DMS53 (cell line): ENCODE measurements around the gene ANKMY1.
"Not testable (repeated sequence)": the region's sequence is repeated elsewhere in the genome, so short reads cannot be mapped to it uniquely, and the experiment has no call there.

Source experiments
- DNase-seq: peaks from one replicate; lab custom pipeline; 2025; lab: John Stamatoyannopoulos, UW

Gene ANKMY1

GRCh38 chr2:240554767-240555493, 2.9 kb downstream of the ANKMY1 start:
- DNase-seq, result no peak

DNA sequence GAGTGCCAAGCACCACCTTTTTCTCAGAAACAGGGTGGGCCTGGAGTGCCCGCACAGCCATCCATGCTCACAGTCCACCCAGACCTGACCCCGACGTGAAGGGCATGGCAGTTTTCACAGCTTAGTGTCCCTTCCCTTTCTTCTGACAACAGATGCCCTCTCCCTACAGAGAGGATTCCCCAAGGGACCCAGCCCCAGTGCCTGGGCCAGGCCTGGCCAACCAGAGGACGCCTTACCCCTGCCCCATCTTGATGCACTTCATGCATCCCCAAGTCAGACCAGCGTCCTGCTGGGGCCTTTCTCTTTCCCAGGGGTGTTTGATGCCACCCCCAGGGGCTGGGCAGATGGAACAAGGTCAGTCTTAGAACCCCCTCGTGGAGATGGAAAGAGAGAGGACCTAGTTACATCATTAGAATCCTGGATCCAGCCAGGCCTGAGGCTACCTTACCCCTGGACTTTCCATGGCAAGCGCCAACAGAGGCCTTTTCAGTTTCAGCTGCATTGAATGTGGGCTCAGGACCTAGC, 3.8 kb downstream of the ANKMY1 start:
- DNase-seq, result no peak

GRCh38 chr2:240551811-240552210, 6.0 kb downstream of the ANKMY1 start:
- no peak for DNase-seq

DNA sequence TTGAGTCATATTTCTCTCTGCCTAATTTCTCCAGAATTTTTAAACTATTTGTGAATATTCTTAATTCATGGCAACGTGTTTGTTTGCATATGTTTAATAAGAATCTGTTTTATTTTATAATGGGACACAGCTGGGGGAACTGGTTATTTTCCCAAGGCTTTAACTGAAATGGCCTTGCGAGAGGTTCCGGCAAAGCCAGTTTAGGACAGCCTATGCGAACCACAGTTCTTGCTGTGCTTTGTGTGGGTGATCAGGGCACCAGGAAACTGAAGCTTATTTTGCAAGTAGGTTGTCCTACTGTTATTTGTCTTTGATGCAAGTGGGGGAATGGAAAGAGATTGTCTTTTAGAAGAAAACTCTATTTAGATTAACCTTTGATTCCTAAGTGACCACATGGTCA, 6.5 kb downstream of the ANKMY1 start:
- no peak for DNase-seq

DNA sequence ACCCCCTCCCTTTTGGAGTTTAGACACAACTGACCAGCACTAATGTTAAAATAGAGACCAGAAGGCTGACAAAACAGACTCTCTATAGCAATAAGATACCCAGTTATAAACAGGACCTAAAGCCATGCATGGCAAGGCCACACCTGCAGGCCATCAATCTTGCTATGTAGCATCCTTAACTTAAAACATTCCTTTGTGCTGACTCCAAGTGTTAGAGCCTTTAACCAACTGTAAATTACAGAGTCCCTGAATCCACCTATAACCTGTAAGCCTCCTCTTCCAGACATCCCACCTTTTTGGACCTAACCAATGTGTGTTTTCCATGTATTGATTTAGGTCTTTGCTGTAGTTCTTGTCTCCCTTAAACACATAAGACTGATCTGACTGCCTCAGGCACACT, 17.9 kb downstream of the ANKMY1 start:
- DNase-seq, result no peak

GRCh38 chr2:240539101-240539500, 18.7 kb downstream of the ANKMY1 start:
- DNase-seq, result not testable (repeated sequence)

GRCh38 chr2:240538031-240538780, 19.6 kb downstream of the ANKMY1 start:
- no peak for DNase-seq

DNA sequence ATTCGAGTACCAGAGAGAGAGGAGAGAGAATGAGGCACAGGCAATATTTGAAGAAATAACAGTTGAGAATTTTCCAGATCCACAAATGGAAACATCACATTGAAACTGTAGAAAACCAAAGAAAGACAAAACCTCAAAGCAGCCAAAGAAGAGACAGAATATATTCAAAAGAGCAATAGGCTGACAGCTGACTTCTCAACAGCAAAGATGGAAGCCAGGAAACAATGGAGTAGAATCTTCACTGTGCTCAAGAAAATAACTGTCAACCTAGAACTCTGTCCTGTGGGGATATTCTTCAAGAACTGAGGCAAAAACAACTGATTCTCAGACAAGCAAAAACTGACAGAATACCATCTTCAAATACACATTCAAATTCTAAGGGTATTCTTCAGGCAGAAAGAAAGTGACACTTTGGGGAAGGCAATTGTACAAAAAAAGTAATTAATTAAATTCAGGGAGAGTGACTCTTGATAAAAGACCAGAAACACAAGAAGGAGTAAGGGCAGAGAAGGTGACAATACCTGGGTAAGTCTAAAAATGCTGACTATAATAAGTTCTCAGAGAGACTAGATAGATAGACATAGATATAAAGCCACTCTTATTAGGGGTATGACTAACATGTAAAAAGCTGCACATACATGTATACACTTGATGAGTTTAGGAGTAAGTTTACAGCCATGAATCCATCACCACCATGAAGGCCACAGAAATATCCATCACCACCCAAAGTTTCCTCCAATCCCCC, 25.6 kb downstream of the ANKMY1 start:
- DNase-seq, result no peak

GRCh38 chr2:240531038-240531437, 26.8 kb downstream of the ANKMY1 start:
- no peak for DNase-seq

DNA sequence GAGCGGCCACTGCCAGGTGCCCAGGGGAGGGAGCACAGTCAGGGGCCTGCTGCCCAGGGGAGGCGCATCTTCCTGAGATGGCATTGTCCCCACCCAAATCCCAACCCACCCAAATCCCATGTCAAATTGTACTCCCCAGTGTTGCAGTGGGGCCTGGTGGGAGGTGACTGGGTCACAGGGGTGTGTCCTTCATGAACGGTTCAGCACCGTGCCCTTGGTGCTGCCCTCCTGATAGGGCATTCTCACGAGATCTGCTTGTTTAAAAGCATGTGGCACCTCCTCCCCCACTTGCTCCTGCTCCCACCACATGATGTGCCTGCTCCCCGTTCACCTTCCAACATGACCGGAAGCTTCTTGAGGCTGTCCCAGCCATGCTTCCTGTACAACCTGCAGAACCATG, 27.6 kb downstream of the ANKMY1 start:
- no peak for DNase-seq

DNA sequence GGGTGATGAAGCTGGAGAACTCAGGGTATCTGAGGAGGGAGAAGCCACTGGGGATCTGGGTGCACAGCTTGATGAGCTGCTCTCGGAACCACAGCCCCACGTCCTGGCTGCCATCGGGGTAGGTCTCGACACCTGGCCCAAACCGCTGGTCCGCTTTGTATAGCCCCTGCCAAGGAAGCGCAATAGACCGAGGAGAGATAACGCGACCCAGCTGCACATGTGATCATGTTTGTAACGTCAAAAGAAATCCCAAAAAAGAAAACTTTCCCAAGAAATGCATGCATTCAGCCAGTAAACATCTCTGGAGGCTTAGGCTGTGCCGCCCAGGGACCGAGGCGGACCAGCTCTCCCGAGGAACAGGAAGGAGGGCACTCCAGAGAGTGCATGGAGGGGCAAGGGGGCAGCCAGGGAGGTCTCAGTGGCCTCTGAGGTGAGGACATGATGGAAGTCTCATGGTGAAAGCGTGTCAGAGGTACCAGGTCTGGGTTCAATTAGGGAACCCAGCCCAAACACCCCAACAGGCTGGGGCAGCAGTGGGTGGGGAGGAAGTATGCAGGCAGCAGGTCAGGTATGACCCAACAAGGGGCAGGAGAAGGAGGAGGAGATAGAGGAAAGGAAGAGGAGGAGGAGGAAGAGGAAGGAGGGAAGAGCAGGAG, 28.3 kb downstream of the ANKMY1 start:
- no peak for DNase-seq

- DNase-seq, result no peak
These were observed 29.3 kb downstream of the ANKMY1 start for GRCh38 chr2:240528406-240529040.

DNA sequence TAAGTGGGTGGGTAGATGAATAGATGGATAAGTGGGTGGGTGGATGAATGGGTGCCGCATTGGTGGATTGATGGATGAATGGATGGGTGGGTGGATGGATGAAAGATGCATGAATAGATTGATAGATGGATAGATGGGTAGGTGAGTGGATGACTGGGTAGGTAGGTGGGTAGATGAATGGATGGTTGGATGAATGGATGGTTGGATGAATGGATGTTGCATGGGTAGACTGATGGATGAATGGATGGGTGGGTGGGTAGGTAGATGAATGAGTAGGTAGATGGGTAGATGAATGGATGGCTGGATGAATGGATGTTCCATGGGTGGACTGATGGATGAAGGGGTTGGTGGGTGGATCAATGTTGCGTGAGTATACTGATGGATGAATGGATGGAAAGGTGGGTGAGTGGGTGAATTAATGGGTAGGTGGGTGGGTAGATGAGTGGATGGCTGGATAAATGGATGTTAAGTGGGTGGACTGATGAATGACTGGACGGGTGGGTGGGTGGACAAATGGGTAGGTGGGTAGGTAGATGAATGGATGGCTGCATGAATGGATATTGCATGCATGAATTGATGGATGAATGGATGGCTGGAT, 30.5 kb downstream of the ANKMY1 start:
- DNase-seq, result no peak

DNA sequence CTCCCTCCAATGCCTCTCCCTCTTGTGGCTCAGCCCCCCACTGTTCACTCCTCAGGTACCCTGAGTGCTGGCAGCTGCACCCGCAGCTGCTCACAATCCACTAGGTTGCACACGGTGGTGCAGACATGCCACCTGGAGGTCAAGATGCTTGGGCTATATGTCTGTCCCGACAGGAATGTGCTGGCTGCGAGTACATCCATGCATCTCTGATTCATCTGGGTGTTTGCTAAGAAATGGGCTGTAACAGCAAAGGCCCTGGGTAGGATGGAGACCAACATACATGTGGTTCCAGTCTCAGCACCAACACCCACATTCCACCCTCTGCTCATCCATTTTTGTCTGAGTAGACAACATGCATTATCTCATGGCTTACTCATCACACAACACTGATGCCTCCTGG, 31.3 kb downstream of the ANKMY1 start:
- DNase-seq, result no peak

GRCh38 chr2:240525802-240526201, 32.0 kb downstream of the ANKMY1 start:
- DNase-seq, result no peak

- DNase-seq, result no peak
These were observed 32.6 kb downstream of the ANKMY1 start for GRCh38 chr2:240524963-240525718.

DNA sequence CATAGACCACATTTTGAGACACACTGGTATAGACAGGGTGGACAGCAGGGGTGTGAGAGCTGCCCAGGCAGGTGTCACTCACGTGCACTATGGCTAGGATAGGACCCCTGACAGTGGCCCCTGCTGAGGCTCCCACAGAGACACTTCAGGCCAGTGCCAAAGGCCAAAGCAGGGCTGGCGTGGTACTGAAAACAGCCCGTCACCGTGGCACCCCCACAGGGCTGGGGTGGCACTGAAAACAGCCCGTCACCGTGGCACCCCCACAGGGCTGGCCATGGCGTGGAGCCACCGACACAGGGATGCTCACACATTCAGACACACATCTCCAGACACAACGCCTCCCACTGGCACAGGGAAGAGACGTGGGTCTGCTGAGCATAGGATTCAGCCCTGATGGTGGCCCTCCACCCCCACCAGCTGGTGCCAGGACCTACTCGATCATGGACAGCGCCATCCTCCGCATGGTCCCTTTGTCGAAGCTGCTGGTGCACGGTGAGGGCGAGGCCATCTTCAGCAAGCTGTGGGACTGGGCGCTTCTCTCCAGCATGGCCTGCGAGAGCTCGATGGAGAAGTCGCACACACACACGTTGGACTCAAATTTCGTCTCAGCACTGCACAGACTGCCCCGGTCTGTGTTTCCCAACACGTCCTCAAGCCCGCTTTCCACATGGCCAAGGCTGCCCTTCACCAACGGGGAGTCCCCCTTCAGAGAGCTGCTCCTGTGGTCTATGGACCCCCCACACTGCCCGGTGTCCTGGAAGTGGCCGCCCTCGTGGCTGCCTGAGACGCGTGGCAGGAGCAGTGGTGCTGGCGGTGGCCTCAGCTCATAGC, 34.1 kb downstream of the ANKMY1 start:
- DNase-seq, result no peak

GRCh38 chr2:240522406-240522805, 35.4 kb downstream of the ANKMY1 start:
- DNase-seq, result no peak

DNA sequence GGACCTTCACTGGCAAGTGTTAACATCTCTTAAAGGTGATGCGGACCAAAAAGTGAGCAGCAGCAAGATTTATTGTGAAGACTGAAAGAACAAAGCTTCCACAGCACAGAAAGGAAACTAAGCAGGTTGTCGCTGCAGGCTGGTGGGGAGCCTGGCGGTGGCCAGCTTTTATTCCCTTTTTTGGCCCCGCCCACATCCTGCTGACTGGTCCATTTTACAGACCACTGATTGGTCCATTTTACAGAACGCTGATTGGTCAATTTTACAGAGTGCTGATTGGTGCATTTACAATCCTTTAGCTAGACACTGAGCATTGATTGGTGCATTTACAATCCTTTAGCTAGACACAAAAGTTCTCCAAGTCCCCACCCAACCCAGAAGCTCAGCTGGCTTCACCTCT, 35.9 kb downstream of the ANKMY1 start:
- DNase-seq, result not testable (repeated sequence)

- no peak for DNase-seq
These were observed 36.8 kb downstream of the ANKMY1 start for GRCh38 chr2:240520974-240521350.
